ENCODE data around the gene ZFHX3. TPM values are rescaled to one million over a fixed set of nuclear protein-coding genes. Genes with fewer than 3 reads are reported as not detected.

Gene ZFHX3
- total and polyA plus RNA-seq, 2 donors (not counting 3 experiments of a cell fraction or from before 2014, with no cell fraction given) = 3.7 to 18.8 TPM

- peaks cover 0 to 11% of the 10 kb centered on the region in 2 experiments for H3K36me3 ChIP-seq (ENCODE audit: control insufficient read depth in 2 of 2, extremely low read depth in 1 of 2, insufficient read depth in 2 of 2, low read length in 2 of 2)
- H3K27me3 ChIP-seq (ENCODE audit: control insufficient read depth in 2 of 2, insufficient read depth in 2 of 2, low read length in 2 of 2) = no peaks in the 10 kb centered on the region
- no peak overlapping the region for H2AFZ ChIP-seq (ENCODE audit: low read depth, low read length)
- H3K4me1 ChIP-seq (ENCODE audit: control insufficient read depth, extremely low read depth, insufficient read depth, low read length) = no peaks in the 10 kb centered on the region
- H3K9me3 ChIP-seq (replicated peaks; ENCODE audit: control insufficient read depth, insufficient read depth, low read length) = no peaks in the 10 kb centered on the region
- H3K27ac ChIP-seq (ENCODE audit: insufficient read depth, low read depth, low read length) = no peak overlapping the region
- TF ChIP-seq MYC (IDR thresholded peaks at IDR 0.05; ENCODE audit: low read depth, low read length) (no peak), FOS (IDR thresholded peaks at IDR 0.05; ENCODE audit: borderline replicate concordance, insufficient read depth, low read length) (no peak), POLR2AphosphoS5 (IDR thresholded peaks at IDR 0.05; ENCODE audit: insufficient read depth, low read depth, low read length) (no peak), POLR2A (IDR thresholded peaks at IDR 0.05; ENCODE audit: low read depth, low read length) (no peak), EZH2 (IDR thresholded peaks at IDR 0.05; ENCODE audit: borderline replicate concordance, low read depth, low read length, severe bottlenecking) (no peak), JUN (IDR thresholded peaks at IDR 0.05; ENCODE audit: borderline replicate concordance, insufficient read depth, insufficient read length, low read depth) (no peak), GATA2 (IDR thresholded peaks at IDR 0.05; ENCODE audit: insufficient read depth, insufficient read length, low read depth, low read length) (no peak)
- TF ChIP-seq, protein P1, sequence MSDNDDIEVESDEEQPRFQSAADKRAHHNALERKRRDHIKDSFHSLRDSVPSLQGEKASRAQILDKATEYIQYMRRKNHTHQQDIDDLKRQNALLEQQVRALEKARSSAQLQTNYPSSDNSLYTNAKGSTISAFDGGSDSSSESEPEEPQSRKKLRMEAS (IDR thresholded peaks at IDR 0.05; ENCODE audit: insufficient read depth, insufficient read length) = no peak
- TF ChIP-seq, protein P2, sequence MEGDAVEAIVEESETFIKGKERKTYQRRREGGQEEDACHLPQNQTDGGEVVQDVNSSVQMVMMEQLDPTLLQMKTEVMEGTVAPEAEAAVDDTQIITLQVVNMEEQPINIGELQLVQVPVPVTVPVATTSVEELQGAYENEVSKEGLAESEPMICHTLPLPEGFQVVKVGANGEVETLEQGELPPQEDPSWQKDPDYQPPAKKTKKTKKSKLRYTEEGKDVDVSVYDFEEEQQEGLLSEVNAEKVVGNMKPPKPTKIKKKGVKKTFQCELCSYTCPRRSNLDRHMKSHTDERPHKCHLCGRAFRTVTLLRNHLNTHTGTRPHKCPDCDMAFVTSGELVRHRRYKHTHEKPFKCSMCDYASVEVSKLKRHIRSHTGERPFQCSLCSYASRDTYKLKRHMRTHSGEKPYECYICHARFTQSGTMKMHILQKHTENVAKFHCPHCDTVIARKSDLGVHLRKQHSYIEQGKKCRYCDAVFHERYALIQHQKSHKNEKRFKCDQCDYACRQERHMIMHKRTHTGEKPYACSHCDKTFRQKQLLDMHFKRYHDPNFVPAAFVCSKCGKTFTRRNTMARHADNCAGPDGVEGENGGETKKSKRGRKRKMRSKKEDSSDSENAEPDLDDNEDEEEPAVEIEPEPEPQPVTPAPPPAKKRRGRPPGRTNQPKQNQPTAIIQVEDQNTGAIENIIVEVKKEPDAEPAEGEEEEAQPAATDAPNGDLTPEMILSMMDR (IDR thresholded peaks at IDR 0.05; ENCODE audit: extremely low read depth in 1 of 2, insufficient read depth in 1 of 2, low read depth in 1 of 2, low read length in 2 of 2) = no peak
- H3K79me2 ChIP-seq (ENCODE audit: control insufficient read depth, insufficient read depth, low read length) = peaks cover 9% of the 10 kb centered on the region
- DNase-seq (ENCODE audit: low read depth, low spot score) = no peak
- ChIA-PET POLR2A (no interaction called here), CTCF (interaction anchor here (1.2 to 1.6 kb wide), 2 partner anchors 11 to 45 kb away, joined by 3 to 4 read pairs; no protein-coding TSS in a partner anchor)
- H3K4me2 ChIP-seq (ENCODE audit: insufficient read depth, low read length) = no peak overlapping the region
- no peak for FAIRE-seq
- BruUV-seq (replicated peaks) = no TSS peak
- H3K9ac ChIP-seq (replicated peaks; ENCODE audit: extremely low read depth, insufficient read depth, low read length) = no peak overlapping the region
- dilution Hi-C loops (cut with MboI; ENCODE audit: extremely low pct_ligation_motif_present, low sequenced_read_pairs) = no loop called here
- peaks cover 2% of the 10 kb centered on the region for H4K20me1 ChIP-seq (replicated peaks; ENCODE audit: control insufficient read depth, extremely low read depth, insufficient read depth, low read length)
- no peaks in the 10 kb centered on the region for H3K9me1 ChIP-seq (replicated peaks; ENCODE audit: control insufficient read depth, extremely low read depth, insufficient read depth, low read length)
- intact Hi-C loops (cut with micrococcal nuclease) = no loop called here
- H3K4me3 ChIP-seq (replicated peaks in 1 of 3; ENCODE audit: insufficient read depth in 1 of 3, low read depth in 1 of 3, low read length in 3 of 3) = no peak overlapping the region
Observed at GRCh38 chr16:72950669-72951068, 97.3 kb downstream of the ZFHX3 start.

Data from endothelial cell of umbilical vein (primary cell).